Nephron (organoid): ENCODE results near the gene PELI2.

Source experiments
- H3K27ac Mint-ChIP-seq, 3 experiments: 2 replicates each; pipeline ENCODE4 v1.8.0; 2020; ENCODE audit warnings: mixed read lengths in 3 of 3, mild to moderate bottlenecking in 2 of 3, moderate library complexity in 1 of 3
- H3K27me3 Mint-ChIP-seq: 2 replicates; pipeline ENCODE4 v1.8.0; 2021; ENCODE audit warnings: low read depth, mild to moderate bottlenecking, moderate library complexity, mixed read lengths
- H3K36me3 Mint-ChIP-seq: 2 replicates; pipeline ENCODE4 v1.8.0; 2020; ENCODE audit warnings: low read depth, mixed read lengths
- H3K4me1 Mint-ChIP-seq: 2 replicates; pipeline ENCODE4 v1.8.0; 2020; ENCODE audit warnings: mixed read lengths
- H3K4me3 Mint-ChIP-seq, 3 experiments: 2 replicates each; pipeline ENCODE4 v1.8.0; 2020; ENCODE audit warnings: mild to moderate bottlenecking in 3 of 3, mixed read lengths in 3 of 3, moderate library complexity in 2 of 3
- H3K9me3 Mint-ChIP-seq: 2 replicates; pipeline ENCODE4 v1.8.0; 2020; ENCODE audit warnings: mixed read lengths
- TF ChIP-seq, protein P1 (sequence below), 3 experiments: fragments of 200-600 bp; sonication (generic); IDR thresholded peaks; one replicate each; pipeline ENCODE4 v1.5.0; 2021; ENCODE audit warnings: antibody characterized with exemption in 3 of 3; ENCODE audit not compliant: unreplicated experiment in 3 of 3

Gene PELI2

DNA sequence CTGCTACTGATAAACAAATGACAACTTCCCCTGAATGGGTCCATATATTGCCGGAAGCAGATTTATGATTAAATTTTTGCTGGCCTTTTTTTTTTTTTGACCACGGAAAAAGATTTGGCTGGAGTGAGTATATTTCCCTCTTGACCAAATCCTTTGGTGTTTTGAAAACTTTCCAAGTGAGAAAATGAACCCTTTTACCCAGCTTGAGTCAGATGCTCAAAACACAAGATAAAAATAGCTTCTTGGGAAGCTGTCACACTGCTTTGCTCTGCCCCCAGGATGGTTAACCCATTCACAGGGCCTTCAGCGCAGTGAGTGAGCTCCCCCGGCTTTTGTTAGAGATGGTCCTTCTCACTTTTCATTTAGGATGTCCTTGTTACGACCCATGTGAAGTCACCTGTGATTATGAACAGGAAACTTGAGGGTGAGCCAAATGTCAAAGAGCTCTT is 224.3 kb downstream of the PELI2 start:
- Mint-ChIP-seq H3K4me3 (no peak overlapping the region), H3K27me3 (peaks cover 15% of the 10 kb centered on the region), H3K27ac (no peak overlapping the region), H3K9me3 (no peaks in the 10 kb centered on the region), H3K36me3 (no peaks in the 10 kb centered on the region), H3K4me1 (peaks cover 21% of the 10 kb centered on the region)
- TF ChIP-seq, protein P1, sequence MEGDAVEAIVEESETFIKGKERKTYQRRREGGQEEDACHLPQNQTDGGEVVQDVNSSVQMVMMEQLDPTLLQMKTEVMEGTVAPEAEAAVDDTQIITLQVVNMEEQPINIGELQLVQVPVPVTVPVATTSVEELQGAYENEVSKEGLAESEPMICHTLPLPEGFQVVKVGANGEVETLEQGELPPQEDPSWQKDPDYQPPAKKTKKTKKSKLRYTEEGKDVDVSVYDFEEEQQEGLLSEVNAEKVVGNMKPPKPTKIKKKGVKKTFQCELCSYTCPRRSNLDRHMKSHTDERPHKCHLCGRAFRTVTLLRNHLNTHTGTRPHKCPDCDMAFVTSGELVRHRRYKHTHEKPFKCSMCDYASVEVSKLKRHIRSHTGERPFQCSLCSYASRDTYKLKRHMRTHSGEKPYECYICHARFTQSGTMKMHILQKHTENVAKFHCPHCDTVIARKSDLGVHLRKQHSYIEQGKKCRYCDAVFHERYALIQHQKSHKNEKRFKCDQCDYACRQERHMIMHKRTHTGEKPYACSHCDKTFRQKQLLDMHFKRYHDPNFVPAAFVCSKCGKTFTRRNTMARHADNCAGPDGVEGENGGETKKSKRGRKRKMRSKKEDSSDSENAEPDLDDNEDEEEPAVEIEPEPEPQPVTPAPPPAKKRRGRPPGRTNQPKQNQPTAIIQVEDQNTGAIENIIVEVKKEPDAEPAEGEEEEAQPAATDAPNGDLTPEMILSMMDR (IDR thresholded peaks at IDR 0.05; ENCODE audit: unreplicated experiment in 3 of 3) = no peak

DNA sequence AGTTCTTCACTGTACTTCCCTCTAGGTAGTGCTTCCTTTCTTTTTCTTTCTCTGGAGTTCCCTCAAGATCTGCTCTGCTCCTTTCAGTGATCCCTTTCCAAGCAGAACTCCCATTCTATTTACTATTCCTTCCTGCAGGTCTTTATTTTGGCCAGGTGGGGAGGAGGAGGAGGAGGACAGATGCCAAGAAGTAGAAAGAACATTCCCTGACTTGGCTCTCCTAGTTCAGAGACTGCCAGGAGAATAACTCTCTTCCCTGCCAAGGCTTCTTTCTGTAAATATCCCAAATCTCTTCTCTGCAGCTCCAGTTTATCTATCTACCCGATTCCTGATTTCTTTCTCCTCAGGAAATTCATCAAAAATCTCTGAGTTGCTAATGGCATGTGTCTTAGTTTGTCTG is 231.7 kb downstream of the PELI2 start:
- Mint-ChIP-seq H3K9me3 (peaks cover 17% of the 10 kb centered on the region), H3K27me3 (no peaks in the 10 kb centered on the region), H3K27ac (no peak overlapping the region), H3K4me1 (no peaks in the 10 kb centered on the region), H3K4me3 (no peak overlapping the region), H3K36me3 (peaks cover 5% of the 10 kb centered on the region)
- TF ChIP-seq, protein P1 (IDR thresholded peaks at IDR 0.05; ENCODE audit: unreplicated experiment in 3 of 3) = no peak
